Common myeloid progenitor, CD34-positive (primary cell): ENCODE measurements around the gene ACTRT1. TPM values are rescaled to one million over a fixed set of nuclear protein-coding genes. Genes with fewer than 3 reads are reported as not detected.

Source experiments
- CTCF ChIA-PET: fragments of 350-600 bp; sonication (Branson Sonifier 250); formaldehyde crosslinking; loops from one replicate; lab custom pipeline; 2021; ENCODE audit warnings: antibody characterized with exemption; lab: Charles Lee
- POLR2A ChIA-PET: fragments of 350-600 bp; sonication (Branson Sonifier 250); formaldehyde crosslinking; loops from one replicate; lab custom pipeline; 2021; ENCODE audit warnings: antibody characterized with exemption; lab: Charles Lee
- DNase-seq, 3 donors: peaks; one replicate each; pipeline versions ENCODE4 v3.0.0 to v3.0.0-alpha.2; 2013
- H3K27ac ChIP-seq, 2 experiments: 1 replicate in 1 of 2; 2 replicates in 1 of 2; pipeline ENCODE4 v1.7.0; 2013; ENCODE audit warnings: inconsistent platforms in 2 of 2, low read length in 2 of 2, mild to moderate bottlenecking in 2 of 2, low read depth in 1 of 2, moderate library complexity in 1 of 2; ENCODE audit not compliant: severe bottlenecking in 2 of 2, insufficient read depth in 1 of 2, poor library complexity in 1 of 2
- H3K27me3 ChIP-seq, 5 experiments: replicated peaks in 2 of 5; 1 replicate in 3 of 5; 2 replicates in 2 of 5; pipeline versions ENCODE4 v1.6.1 to v1.7.0; 2013; ENCODE audit warnings: low read length in 4 of 5, mild to moderate bottlenecking in 2 of 5, moderate library complexity in 2 of 5, inconsistent platforms in 1 of 5; ENCODE audit not compliant: insufficient read depth in 5 of 5, control insufficient read depth in 4 of 5
- H3K36me3 ChIP-seq, 4 experiments: 1 replicate in 2 of 4; 2 replicates in 2 of 4; pipeline versions ENCODE4 v1.6.1 to v1.7.0; 2013; ENCODE audit warnings: low read length in 3 of 4, control low read depth in 1 of 4, mild to moderate bottlenecking in 1 of 4; ENCODE audit not compliant: control insufficient read depth in 4 of 4, insufficient read depth in 4 of 4
- H3K4me1 ChIP-seq, 4 experiments: 1 replicate in 3 of 4; 2 replicates in 1 of 4; pipeline versions ENCODE4 v1.6.1 to v1.7.1; 2013; ENCODE audit warnings: low read length in 3 of 4, mild to moderate bottlenecking in 3 of 4, control low read depth in 1 of 4, inconsistent platforms in 1 of 4, moderate library complexity in 1 of 4; ENCODE audit not compliant: control insufficient read depth in 4 of 4, insufficient read depth in 4 of 4; ENCODE audit errors: control extremely low read depth in 1 of 4
- H3K4me3 ChIP-seq, 7 experiments: 1 replicate in 4 of 7; 2 replicates in 3 of 7; pipeline versions ENCODE4 v1.5.1 to v1.7.0; 2013; ENCODE audit warnings: mild to moderate bottlenecking in 7 of 7, low read length in 6 of 7, moderate library complexity in 6 of 7, inconsistent platforms in 2 of 7, low read depth in 2 of 7, control low read depth in 1 of 7; ENCODE audit not compliant: insufficient read depth in 4 of 7, control insufficient read depth in 1 of 7; ENCODE audit errors: extremely low read depth in 1 of 7
- H3K9me3 ChIP-seq, 5 experiments: 1 replicate in 4 of 5; 2 replicates in 1 of 5; pipeline versions ENCODE4 v1.6.1 to v1.7.1; 2013; ENCODE audit warnings: low read length in 4 of 5, mild to moderate bottlenecking in 2 of 5, inconsistent platforms in 1 of 5, low read depth in 1 of 5, moderate library complexity in 1 of 5; ENCODE audit not compliant: control insufficient read depth in 4 of 5, insufficient read depth in 2 of 5; ENCODE audit errors: control extremely low read depth in 1 of 5
- WGBS: methylation state at CpG from one replicate; pipeline ENCODE4 v1.1.5; 2013; ENCODE audit not compliant: insufficient coverage; 5-methylcytosine and 5-hydroxymethylcytosine counted together
- polyA plus RNA-seq: library from polyadenylated mRNA; unstranded; fragments of 120-200 nt; gene quantifications from one replicate; pipeline ENCODE4 v1.2.1, GENCODE V29; 2013

ACTRT1 gene
- polyA plus RNA-seq: not detected

GRCh38 chrX:128052303-128052702 lies at the start of gene ACTRT1:
TSS of gene ACTRT1 (minus strand) at chrX:128052403. CDS start at chrX:128052206, 197 bp downstream.
- no peak within 1 kb of the TSS for H3K27ac ChIP-seq
- WGBS: 80% methylated on average over 1 of the region's 1 CpG
- no peak within 1 kb of the TSS for H3K4me3 ChIP-seq
- H3K36me3 ChIP-seq: no peaks in the 10 kb centered on the region
- ChIA-PET POLR2A (no interaction called here), CTCF (no interaction called here)
- no peaks in the 10 kb centered on the region for H3K9me3 ChIP-seq
- DNase-seq: no peak
- H3K27me3 ChIP-seq: no peaks in the 10 kb centered on the region
- no peaks in the 10 kb centered on the region for H3K4me1 ChIP-seq

DNA sequence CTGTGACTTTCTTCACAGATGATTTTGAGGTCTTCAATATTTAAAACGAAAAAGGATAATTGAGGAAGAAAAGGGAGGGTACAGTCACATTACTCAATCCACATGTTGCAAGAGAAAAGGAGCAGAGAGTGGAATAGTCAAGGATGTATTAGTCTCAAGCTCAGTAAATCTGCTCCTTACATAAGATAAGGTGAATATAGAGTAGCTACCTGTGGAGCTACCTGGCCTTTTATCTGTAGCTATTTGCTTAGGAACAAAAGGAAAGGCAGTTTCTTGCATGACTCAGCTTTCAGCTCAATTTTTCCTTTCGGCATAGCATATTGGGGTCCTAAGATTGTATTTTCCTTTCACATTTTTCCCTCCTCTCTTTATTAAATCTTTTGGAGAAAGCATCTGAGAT lies 26.3 kb upstream of the ACTRT1 start:
- ChIA-PET CTCF (interaction anchor here (1.4 kb wide), 1 partner anchor 42 kb away, joined by 3 read pairs; no protein-coding TSS in a partner anchor), POLR2A (no interaction called here)
- DNase-seq: no peak
- Histone ChIP-seq H3K27me3 (no peaks in the 10 kb centered on the region), H3K4me1 (no peaks in the 10 kb centered on the region), H3K27ac (no peak overlapping the region), H3K9me3 (no peaks in the 10 kb centered on the region), H3K36me3 (no peaks in the 10 kb centered on the region), H3K4me3 (no peak overlapping the region)
- WGBS: 29% methylated on average over 1 of the region's 2 CpGs

GRCh38 chrX:128057421-128057820 lies 5.2 kb upstream of the ACTRT1 start:
- no peak overlapping the region for H3K27ac ChIP-seq
- H3K36me3 ChIP-seq: no peaks in the 10 kb centered on the region
- no peak for DNase-seq
- no CpG with 5 or more reads among the region's 2 CpGs for WGBS
- ChIA-PET CTCF (no interaction called here), POLR2A (no interaction called here)
- H3K4me3 ChIP-seq: no peak overlapping the region
- no peaks in the 10 kb centered on the region for H3K4me1 ChIP-seq
- no peaks in the 10 kb centered on the region for H3K27me3 ChIP-seq
- H3K9me3 ChIP-seq: no peaks in the 10 kb centered on the region

- WGBS: 85% methylated on average over 10 of the region's 10 CpGs
- CTCF ChIA-PET: no interaction called here
- no peaks in the 10 kb centered on the region for H3K9me3 ChIP-seq
- H3K27ac ChIP-seq: no peak overlapping the region
- no peaks in the 10 kb centered on the region for H3K36me3 ChIP-seq
- no peaks in the 10 kb centered on the region for H3K4me1 ChIP-seq
- no peak for DNase-seq
- no peaks in the 10 kb centered on the region for H3K27me3 ChIP-seq
- POLR2A ChIA-PET: no interaction called here
- no peak overlapping the region for H3K4me3 ChIP-seq
Observed at GRCh38 chrX:128051526-128051925, 677 bp downstream of the ACTRT1 start.

DNA sequence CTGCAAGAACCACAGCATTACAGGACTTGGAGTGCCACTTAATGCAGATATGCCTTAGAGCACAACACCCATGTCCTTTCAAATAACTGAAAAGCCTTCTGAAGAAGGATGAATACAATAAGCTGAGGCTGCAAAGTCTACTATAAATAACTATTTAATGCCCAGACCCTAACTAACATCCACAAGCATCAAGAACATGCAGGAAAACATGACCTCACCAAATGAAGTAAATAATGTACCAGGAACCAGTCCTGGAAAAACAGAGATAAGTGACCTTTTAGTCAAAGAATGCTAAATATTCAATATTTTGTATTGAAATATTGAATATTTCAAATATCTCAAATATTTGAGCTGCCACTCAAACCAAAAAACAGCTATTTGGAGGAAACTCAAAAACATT lies 16.9 kb downstream of the ACTRT1 start:
- no peak for DNase-seq

GRCh38 chrX:128021566-128021965 lies 30.6 kb downstream of the ACTRT1 start:
- WGBS: no CpG with 5 or more reads among the region's 1 CpG
- ChIA-PET POLR2A (no interaction called here), CTCF (no interaction called here)
- no peaks in the 10 kb centered on the region for H3K9me3 ChIP-seq
- H3K27me3 ChIP-seq: no peaks in the 10 kb centered on the region
- no peak for DNase-seq
- H3K27ac ChIP-seq: no peak overlapping the region
- no peaks in the 10 kb centered on the region for H3K36me3 ChIP-seq
- no peak overlapping the region for H3K4me3 ChIP-seq
- H3K4me1 ChIP-seq: no peaks in the 10 kb centered on the region

More for the DNA sequence above, 16.9 kb downstream of the ACTRT1 start:
- H3K27me3 ChIP-seq: no peaks in the 10 kb centered on the region
- POLR2A ChIA-PET: no interaction called here
- CTCF ChIA-PET: no interaction called here
- H3K9me3 ChIP-seq: no peaks in the 10 kb centered on the region
- H3K36me3 ChIP-seq: no peaks in the 10 kb centered on the region
- H3K4me3 ChIP-seq: no peak overlapping the region
- no peak overlapping the region for H3K27ac ChIP-seq
- H3K4me1 ChIP-seq: no peaks in the 10 kb centered on the region

DNA sequence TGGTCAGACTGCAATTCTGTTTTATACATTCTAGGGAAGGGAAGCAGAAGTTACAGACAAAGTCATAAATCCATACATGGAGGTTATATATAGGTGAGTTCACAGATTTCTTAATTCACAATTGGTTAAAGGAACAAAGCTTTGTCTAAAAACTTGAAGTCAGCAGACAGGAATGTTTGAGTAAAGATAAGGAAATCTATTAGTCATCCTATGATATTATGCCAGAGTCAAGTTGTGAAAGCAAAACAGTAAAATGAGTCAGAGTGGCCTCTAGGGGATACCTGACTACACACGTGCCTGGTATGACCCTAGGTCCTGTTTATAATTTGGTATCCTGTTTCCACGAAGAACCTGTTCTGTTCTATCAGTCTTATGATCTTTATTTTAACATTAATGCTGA lies 31.5 kb downstream of the ACTRT1 start:
- no peaks in the 10 kb centered on the region for H3K9me3 ChIP-seq
- no peaks in the 10 kb centered on the region for H3K4me1 ChIP-seq
- H3K27ac ChIP-seq: no peak overlapping the region
- no peak overlapping the region for H3K4me3 ChIP-seq
- no peak for DNase-seq
- no peaks in the 10 kb centered on the region for H3K27me3 ChIP-seq
- CTCF ChIA-PET: no interaction called here
- POLR2A ChIA-PET: no interaction called here
- WGBS: 0% methylated on average over 1 of the region's 2 CpGs
- H3K36me3 ChIP-seq: no peaks in the 10 kb centered on the region
